PFSK-1 (cell line): ENCODE data around the gene TRRAP.

Experiments
- SIN3A ChIP-seq: IDR thresholded peaks from 2 replicates; pipeline ENCODE4 v1.6.1; 2012; ENCODE audit warnings: mild to moderate bottlenecking, low read length, moderate library complexity, borderline replicate concordance; ENCODE audit not compliant: insufficient read depth
- TAF1 ChIP-seq: IDR thresholded peaks from 2 replicates; pipeline ENCODE4 v1.6.1; 2012; ENCODE audit warnings: low read length, control low read depth, borderline replicate concordance; ENCODE audit not compliant: insufficient read depth

- TF ChIP-seq TAF1 (no peak), SIN3A (no peak)
Observed at GRCh38 chr7:99046722-99047121, 168.4 kb downstream of the TRRAP start.
